ENCODE measurements around the gene PTPRE. TPM values are rescaled to one million over a fixed set of nuclear protein-coding genes. Genes with fewer than 3 reads are reported as not detected.

Gene PTPRE
- total RNA-seq, 4 donors from 2014 or later: 28.1 to 89.7 (median 54.2) TPM

DNA sequence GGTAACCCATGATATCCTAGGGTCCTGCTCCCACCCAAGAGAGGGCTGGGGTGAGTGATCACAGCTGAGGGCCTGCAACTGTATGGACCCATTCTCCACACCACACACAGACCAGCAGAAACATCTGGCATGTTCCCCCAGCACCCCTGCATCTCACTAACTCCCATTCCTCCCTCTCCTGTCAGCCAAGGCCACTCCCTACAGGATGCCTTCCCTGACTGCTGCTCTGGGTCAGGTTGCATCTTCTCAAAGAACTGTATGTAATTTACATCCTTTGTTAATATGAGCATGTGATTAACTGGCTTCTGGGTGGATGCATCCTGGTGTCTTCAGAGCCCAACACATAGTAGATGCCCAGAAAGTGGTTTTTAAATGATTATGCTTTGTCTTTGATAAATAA lies 56.2 kb downstream of the PTPRE start:
- ATAC-seq (ENCODE audit: low FRiP score): no peak
- TF ChIP-seq, protein P1, sequence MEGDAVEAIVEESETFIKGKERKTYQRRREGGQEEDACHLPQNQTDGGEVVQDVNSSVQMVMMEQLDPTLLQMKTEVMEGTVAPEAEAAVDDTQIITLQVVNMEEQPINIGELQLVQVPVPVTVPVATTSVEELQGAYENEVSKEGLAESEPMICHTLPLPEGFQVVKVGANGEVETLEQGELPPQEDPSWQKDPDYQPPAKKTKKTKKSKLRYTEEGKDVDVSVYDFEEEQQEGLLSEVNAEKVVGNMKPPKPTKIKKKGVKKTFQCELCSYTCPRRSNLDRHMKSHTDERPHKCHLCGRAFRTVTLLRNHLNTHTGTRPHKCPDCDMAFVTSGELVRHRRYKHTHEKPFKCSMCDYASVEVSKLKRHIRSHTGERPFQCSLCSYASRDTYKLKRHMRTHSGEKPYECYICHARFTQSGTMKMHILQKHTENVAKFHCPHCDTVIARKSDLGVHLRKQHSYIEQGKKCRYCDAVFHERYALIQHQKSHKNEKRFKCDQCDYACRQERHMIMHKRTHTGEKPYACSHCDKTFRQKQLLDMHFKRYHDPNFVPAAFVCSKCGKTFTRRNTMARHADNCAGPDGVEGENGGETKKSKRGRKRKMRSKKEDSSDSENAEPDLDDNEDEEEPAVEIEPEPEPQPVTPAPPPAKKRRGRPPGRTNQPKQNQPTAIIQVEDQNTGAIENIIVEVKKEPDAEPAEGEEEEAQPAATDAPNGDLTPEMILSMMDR (IDR thresholded peaks at IDR 0.05): no peak
- DNase-seq (ENCODE audit: low spot score): no peak

DNA sequence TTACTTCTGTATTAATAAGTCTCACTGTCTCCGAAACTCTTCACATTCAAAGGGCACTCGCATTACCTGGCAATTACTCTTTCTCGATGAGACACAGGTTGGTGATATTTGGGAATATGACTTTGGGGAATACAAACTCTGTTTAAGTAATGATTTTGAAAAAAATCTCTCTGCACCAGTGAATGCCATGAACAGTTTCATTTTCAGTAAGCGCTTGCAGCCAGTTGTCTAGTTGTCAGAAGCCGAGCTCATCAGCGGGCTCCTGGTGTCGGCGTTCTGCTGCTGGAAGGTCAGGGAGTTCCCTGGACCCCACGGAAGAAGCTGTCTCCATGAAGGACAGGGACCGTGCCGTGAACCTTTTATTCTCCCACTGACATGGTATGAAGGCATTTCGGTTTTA lies 57.7 kb downstream of the PTPRE start:
- TF ChIP-seq, protein P1 (IDR thresholded peaks at IDR 0.05): no peak
- no peak for ATAC-seq (ENCODE audit: low FRiP score)

DNA sequence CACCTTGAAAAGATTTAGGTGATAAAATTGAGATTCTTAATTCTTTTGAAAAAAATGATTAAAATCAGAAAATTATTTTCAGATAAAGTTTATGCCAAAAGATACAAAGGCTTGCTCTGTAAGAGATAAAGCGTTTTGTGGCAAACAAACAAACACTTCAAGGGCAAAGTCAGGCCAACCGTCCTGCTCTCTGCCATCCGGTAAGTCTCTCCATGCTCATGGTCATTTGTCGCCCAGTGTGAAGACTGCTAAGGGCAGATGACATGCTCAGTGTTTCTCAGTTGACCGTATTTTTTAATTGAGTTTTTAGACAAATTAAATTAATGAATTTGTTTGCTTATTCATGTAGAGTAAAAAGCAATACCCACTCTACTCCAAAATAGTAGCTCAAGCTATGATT lies 60.0 kb downstream of the PTPRE start:
- no peak for ATAC-seq (ENCODE audit: low FRiP score)
- no peak for DNase-seq (ENCODE audit: low spot score)
- TF ChIP-seq, protein P1 (IDR thresholded peaks at IDR 0.05): no peak

More for the DNA sequence above, 57.7 kb downstream of the PTPRE start:
- no peak for DNase-seq (ENCODE audit: low spot score)

DNA sequence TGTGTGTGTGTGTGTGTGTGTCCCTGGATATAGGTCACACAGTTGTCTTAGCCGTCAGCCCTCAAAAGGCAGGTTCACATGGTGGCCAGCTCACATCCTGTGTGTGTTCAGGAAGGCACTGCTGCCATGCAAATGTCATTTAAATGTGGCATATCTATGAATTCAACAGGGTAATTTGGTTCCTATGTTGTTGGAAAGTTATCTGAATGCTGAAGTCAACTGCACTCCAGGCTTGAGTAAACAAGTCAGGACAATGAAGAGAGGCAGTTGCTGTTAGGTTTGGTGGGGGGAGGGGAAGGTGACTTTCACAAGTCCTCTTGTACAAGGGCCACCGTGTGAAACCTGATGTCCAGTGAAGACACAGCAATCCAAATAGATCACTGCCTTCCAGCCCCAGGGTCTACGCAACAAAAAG lies 61.1 kb downstream of the PTPRE start:
- DNase-seq (ENCODE audit: low spot score) (no peak), ATAC-seq (ENCODE audit: low FRiP score) (no peak)
- TF ChIP-seq, protein P1 (IDR thresholded peaks at IDR 0.05): no peak

DNA sequence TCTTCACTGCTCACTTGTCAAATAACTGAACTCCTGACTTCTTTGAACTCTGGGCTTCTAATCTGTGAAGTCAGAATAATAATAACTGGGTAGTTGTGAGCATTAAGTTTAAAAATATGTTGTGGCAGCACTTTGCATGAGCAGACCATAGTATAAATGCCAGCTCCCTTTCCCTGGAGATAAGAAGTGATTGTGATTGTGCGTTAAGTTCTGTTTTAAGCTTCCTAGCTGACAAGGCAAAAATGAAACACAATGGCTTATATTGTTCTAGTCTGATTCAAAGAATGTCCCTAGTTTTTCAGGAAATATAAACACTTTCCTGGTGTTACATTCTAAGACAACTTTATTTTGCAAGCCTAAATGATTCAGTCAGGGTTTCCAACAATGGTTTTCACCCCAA lies 61.8 kb downstream of the PTPRE start:
- ATAC-seq (ENCODE audit: low FRiP score) (no peak), DNase-seq (ENCODE audit: low spot score) (no peak)
- TF ChIP-seq, protein P1 (IDR thresholded peaks at IDR 0.05): no peak

DNA sequence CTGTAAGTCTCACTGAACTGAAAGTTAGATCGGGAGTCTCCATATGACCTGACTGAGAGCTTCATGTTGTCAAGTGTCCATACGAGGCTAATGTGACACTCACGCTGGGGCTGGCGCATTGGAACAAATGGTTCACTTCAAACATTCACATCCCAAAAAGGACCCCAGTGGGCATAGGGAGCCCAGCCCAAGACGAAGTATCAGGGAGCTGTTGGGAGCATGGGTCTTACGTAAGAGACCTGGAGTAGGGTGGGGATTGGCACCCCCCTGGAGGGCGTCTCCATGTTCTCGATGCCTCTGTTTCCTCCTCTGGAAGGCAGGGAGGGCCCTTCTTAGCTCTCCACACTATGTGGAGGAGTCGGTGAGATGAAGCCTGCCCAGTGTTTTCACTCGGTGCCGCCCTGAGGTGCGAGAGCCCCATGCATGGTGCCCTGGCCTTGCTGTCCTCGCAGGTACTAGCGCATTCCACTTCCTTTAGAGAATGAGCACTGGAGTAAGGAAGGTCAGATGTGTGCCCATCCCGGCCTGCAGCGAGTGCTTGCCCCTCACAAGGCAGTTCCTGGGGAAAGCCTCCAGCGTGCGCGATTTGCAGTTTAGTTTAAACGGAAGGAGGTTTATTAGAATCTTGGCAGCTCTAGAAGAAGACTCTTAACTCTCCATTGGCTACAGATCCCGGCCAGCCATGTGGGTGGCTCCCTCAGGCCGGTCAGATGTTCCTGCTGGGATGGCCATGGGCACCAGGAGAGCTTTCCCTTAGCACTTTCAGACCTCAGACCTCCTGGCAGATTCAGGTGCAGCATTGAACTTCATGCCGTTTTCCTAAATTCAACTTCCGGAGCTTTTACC lies 64.4 kb downstream of the PTPRE start:
- TF ChIP-seq, protein P1 (IDR thresholded peaks at IDR 0.05): no peak
- ATAC-seq (ENCODE audit: low FRiP score): no peak
- DNase-seq (ENCODE audit: low spot score): no peak

Data from omental fat pad (tissue), 4 donors.